CD4-positive, alpha-beta T cell treated with Interleukin-17A for 4 hours (primary cell): ENCODE results near the gene PLCD3.

Experiments
- DNase-seq: peaks from one replicate; pipeline ENCODE4 v3.0.0-alpha.2; 2020; ENCODE audit warnings: mixed read lengths

Gene PLCD3

GRCh38 chr17:45149669-45150664, 17.7 kb upstream of the PLCD3 start:
- DNase-seq, result peak; percentile 53

- DNase-seq, result peak; percentile 82
These were observed 16.8 kb upstream of the PLCD3 start for GRCh38 chr17:45149037-45149668.

- DNase-seq, result peak; percentile 97
These were observed 16.1 kb upstream of the PLCD3 start, which contains the start of gene HEXIM1 for GRCh38 chr17:45148183-45149036. Gene HEXIM1, plus strand, starts transcription at chr17:45148475. Its CDS starts 716 bp downstream, at chr17:45149191.

GRCh38 chr17:45147581-45148182, 15.4 kb upstream of the PLCD3 start:
- DNase-seq, result peak; percentile 78

- DNase-seq, result peak; percentile 81
These were observed 14.7 kb upstream of the PLCD3 start for GRCh38 chr17:45146890-45147580.

- no peak for DNase-seq
These were observed 14.2 kb upstream of the PLCD3 start for GRCh38 chr17:45146592-45146889.

GRCh38 chr17:45146166-45146565, 13.9 kb upstream of the PLCD3 start:
- no peak for DNase-seq

GRCh38 chr17:45145035-45145389, 12.7 kb upstream of the PLCD3 start:
- no peak for DNase-seq

GRCh38 chr17:45144199-45145034, 12.1 kb upstream of the PLCD3 start:
- DNase-seq, result peak; percentile 58

- peak; percentile 52 for DNase-seq
These were observed 11.5 kb upstream of the PLCD3 start for GRCh38 chr17:45143767-45144198.

GRCh38 chr17:45143094-45143670, 10.9 kb upstream of the PLCD3 start:
- no peak for DNase-seq

- no peak for DNase-seq
These were observed 7.2 kb upstream of the PLCD3 start for GRCh38 chr17:45139533-45139920.

GRCh38 chr17:45138911-45139532, 6.7 kb upstream of the PLCD3 start:
- no peak for DNase-seq

- no peak for DNase-seq
These were observed 5.4 kb upstream of the PLCD3 start for GRCh38 chr17:45137561-45138305.

- no peak for DNase-seq
These were observed 4.7 kb upstream of the PLCD3 start for GRCh38 chr17:45136846-45137560.

GRCh38 chr17:45135978-45136791, 3.9 kb upstream of the PLCD3 start:
- peak; percentile 15 for DNase-seq

- peak; percentile 98 for DNase-seq
These were observed 3.1 kb upstream of the PLCD3 start, which contains the start of gene ACBD4 for GRCh38 chr17:45135192-45135977. Gene ACBD4, plus strand, starts transcription at chr17:45135687. Its CDS starts 458 bp downstream, at chr17:45136145.
